ENCODE data around the gene MYBBP1A.
"Not testable (repeated sequence)": the region's sequence is repeated elsewhere in the genome, so short reads cannot be mapped to it uniquely, and the experiment has no call there.

Gene MYBBP1A

DNA sequence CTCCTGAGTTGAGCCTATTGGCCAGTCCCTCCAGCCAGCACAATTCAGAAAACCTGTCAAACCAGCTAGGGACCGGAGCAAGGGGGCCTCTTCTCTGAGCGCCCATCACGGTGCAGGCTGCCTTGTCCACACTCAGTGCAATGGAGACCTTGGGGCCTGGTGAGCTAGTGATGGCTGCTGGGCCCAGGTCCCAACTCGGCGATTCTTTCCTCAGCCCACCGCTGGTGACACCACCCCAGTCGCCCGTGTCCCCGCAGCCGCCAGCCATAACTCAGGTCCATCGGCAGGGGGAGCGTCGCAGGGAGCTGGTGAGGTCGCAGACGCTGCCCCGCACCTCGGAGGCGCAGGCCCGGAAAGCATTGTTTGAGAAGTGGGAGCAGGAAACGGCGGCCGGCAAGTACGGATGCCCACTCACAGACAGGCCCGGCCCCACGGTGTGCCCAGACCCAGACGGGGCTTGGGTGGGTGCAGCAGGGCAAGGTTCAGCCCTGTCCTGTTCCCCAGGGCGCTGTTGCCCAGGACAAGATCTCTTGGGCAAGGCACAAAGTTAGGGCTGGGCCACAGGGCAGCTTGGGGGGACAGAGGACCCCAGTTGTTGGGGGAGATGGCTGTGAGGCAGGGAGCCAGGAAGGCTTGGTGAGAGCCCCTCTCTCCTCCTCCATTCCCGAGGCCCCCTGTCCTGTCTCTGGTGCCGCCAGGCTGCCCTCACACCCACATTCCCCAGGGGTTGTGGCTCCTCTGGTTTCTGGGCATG, 39.9 kb upstream of the MYBBP1A start:
- H3K9me3 Mint-ChIP-seq: no peaks in the 10 kb centered on the region
- peaks cover 6% of the 10 kb centered on the region for H3K27me3 Mint-ChIP-seq (ENCODE audit: low read depth)
- peaks cover 3% of the 10 kb centered on the region for H3K4me1 Mint-ChIP-seq (ENCODE audit: low read depth)
- no peak overlapping the region for H3K4me3 Mint-ChIP-seq
- peak overlapping the region; percentile 20 for H3K27ac Mint-ChIP-seq
- H3K36me3 Mint-ChIP-seq (ENCODE audit: low read depth): no peaks in the 10 kb centered on the region

DNA sequence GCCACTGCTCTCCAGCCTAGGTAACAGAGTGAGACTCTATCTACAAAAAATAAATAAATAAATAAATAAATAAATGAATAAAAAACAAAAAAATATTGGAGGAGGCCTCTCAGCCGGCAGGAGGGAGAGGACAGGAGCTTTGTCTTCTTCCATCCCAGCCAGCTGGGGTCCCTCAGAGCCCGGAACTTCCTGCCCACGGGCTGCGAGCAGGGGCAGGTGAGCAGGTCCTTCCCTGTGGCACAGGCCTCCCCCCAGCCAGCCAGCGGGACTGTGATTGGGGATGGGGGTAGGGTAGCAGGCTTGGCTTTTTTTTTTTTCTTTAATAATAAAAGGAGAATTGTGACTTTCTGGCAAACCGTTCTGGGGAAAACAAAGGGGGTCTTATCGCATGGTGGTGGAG, 39.2 kb upstream of the MYBBP1A start:
- no peaks in the 10 kb centered on the region for H3K9me3 Mint-ChIP-seq
- H3K27ac Mint-ChIP-seq: no peak overlapping the region
- H3K4me3 Mint-ChIP-seq: no peak overlapping the region
- H3K4me1 Mint-ChIP-seq (ENCODE audit: low read depth): peaks cover 3% of the 10 kb centered on the region
- H3K36me3 Mint-ChIP-seq (ENCODE audit: low read depth): no peaks in the 10 kb centered on the region
- H3K27me3 Mint-ChIP-seq (ENCODE audit: low read depth): peaks cover 6% of the 10 kb centered on the region

DNA sequence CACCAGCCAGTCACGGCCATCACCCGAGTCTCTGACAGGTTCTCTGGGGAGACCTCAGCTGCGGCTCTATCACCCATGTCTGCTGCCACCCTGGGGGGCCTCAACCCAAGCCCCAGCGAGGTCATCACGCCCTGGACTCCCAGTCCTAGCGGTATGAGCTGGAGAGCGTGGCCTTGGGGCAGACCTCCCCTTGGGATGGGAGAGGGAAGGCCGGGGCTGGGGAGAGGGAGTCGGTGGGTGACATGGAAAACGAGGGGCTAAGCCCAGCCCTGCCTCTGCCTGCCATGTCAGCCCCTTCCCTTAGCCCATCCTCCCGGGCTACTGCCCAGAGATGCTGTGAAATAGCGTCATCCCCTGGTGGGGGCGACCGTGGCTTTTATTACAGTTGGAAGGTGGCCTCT, 37.8 kb upstream of the MYBBP1A start:
- peaks cover 3% of the 10 kb centered on the region for H3K4me1 Mint-ChIP-seq (ENCODE audit: low read depth)

DNA sequence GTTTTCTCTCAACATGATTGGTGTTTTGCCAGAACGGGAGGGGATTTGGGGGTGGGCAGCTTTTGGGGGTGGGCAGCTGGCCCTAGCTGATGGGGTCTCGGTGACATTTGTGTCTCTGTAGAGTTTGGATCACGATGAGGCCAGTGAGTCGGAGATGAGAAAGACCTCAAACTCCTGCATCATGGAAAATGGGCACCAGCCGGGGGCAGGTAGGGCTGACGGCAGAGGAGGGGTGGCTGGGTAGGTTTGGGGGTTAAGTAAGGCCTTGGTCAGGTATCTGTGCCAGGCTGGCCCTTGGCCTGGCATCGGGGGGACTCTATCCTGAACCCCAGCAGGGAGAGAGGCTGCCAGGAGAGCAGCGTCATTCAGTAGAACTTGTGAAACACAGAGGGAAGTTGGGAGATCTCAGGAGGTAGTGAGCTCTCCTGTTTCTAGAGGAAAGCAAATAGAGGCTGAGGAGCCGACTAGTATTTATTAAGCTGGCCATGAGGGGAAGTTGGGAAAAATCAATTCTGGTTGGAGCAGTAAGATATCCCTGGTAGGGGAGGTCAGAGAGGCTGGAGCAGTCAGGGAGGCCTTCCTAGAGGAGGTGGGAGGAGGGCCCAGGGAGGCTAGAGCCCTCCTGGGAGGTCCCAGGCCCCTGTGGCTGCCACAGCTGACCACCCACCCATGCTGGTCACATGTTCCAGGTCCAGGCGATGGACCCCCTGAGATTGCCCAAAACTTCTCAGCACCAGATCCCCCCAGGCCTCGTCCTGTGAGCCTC, 37.2 kb upstream of the MYBBP1A start:
- H3K4me1 Mint-ChIP-seq (ENCODE audit: low read depth): peaks cover 3% of the 10 kb centered on the region
- H3K9me3 Mint-ChIP-seq: no peaks in the 10 kb centered on the region
- no peaks in the 10 kb centered on the region for H3K36me3 Mint-ChIP-seq (ENCODE audit: low read depth)
- H3K4me3 Mint-ChIP-seq: no peak overlapping the region
- peaks cover 11% of the 10 kb centered on the region for H3K27me3 Mint-ChIP-seq (ENCODE audit: low read depth)
- no peak overlapping the region for H3K27ac Mint-ChIP-seq

More for the DNA sequence above, 37.8 kb upstream of the MYBBP1A start:
- H3K27ac Mint-ChIP-seq: no peak overlapping the region
- H3K36me3 Mint-ChIP-seq (ENCODE audit: low read depth): no peaks in the 10 kb centered on the region
- H3K27me3 Mint-ChIP-seq (ENCODE audit: low read depth): peaks cover 11% of the 10 kb centered on the region
- no peaks in the 10 kb centered on the region for H3K9me3 Mint-ChIP-seq
- H3K4me3 Mint-ChIP-seq: no peak overlapping the region

DNA sequence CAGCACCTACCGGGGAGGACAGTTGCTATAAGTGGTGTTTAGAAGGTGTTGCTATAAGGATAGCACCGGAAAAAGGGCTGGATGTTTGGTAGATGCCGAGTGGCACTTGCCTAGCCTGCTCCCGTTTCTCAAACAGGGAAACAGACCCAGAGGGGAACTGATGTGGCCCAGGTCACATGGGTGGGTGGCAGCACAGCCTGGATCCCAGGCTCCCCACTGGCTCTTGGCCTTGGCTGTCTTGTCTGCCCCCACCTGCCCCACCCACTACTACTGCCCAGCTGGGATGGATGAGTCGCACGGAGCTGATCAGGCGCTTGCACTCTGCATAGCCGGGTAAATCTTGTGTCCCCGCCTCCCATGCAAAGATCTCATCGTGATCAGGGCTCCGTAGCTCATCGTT, 36.3 kb upstream of the MYBBP1A start:
- Mint-ChIP-seq H3K9me3 (no peaks in the 10 kb centered on the region), H3K4me3 (no peak overlapping the region), H3K27me3 (ENCODE audit: low read depth) (peaks cover 18% of the 10 kb centered on the region), H3K36me3 (ENCODE audit: low read depth) (no peaks in the 10 kb centered on the region), H3K27ac (no peak overlapping the region), H3K4me1 (ENCODE audit: low read depth) (peaks cover 3% of the 10 kb centered on the region)

DNA sequence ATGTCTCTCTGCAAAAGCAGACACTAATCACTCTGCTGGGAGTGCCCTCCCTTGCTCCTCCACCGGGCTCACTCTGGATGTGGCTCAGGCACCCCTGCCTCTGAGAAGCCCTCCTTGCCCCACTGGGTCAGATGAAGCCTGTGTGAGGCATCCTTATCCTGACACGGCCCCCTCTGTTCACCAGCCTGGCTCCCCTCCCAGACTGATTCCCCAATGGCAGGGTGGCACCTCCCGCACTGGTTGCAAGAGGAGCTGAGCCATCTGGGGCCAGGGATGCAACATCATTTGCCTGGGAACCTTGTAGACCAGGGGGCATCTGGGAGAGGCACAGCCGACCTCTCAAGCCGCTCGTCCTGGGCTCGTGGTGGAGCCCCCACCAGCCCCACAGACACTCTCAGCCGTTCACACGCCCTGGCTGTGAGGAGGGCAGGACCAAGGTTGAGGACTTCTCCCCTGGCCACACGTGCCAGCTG, 35.8 kb upstream of the MYBBP1A start:
- H3K4me1 Mint-ChIP-seq (ENCODE audit: low read depth): peaks cover 3% of the 10 kb centered on the region
- H3K4me3 Mint-ChIP-seq: no peak overlapping the region
- H3K27me3 Mint-ChIP-seq (ENCODE audit: low read depth): peaks cover 23% of the 10 kb centered on the region
- H3K27ac Mint-ChIP-seq: no peak overlapping the region
- no peaks in the 10 kb centered on the region for H3K36me3 Mint-ChIP-seq (ENCODE audit: low read depth)
- no peaks in the 10 kb centered on the region for H3K9me3 Mint-ChIP-seq

DNA sequence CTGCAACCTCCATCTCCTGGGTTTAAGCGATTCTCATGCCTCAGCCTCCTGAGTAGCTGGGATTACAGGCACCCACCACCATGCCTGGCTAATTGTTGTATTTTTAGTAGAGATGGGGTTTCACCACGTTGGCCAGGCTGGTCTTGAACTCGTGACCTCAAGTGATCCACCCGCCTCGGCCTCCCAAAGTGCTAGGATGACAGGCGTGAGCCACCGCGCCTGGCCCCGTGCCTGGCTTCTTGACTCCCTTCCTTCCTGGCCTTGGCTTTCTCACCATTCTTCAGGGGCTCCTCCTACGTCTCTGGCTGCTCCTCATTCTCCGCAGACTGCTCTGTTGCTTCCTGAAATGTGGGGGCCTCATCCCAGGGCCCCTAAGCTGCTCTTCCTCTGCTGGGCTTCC, 34.9 kb upstream of the MYBBP1A start:
- H3K27me3 Mint-ChIP-seq (ENCODE audit: low read depth): peaks cover 33% of the 10 kb centered on the region
- H3K4me3 Mint-ChIP-seq; H3K27ac Mint-ChIP-seq; H3K4me1 Mint-ChIP-seq (ENCODE audit: low read depth); H3K9me3 Mint-ChIP-seq; H3K36me3 Mint-ChIP-seq (ENCODE audit: low read depth): not testable (repeated sequence)

DNA sequence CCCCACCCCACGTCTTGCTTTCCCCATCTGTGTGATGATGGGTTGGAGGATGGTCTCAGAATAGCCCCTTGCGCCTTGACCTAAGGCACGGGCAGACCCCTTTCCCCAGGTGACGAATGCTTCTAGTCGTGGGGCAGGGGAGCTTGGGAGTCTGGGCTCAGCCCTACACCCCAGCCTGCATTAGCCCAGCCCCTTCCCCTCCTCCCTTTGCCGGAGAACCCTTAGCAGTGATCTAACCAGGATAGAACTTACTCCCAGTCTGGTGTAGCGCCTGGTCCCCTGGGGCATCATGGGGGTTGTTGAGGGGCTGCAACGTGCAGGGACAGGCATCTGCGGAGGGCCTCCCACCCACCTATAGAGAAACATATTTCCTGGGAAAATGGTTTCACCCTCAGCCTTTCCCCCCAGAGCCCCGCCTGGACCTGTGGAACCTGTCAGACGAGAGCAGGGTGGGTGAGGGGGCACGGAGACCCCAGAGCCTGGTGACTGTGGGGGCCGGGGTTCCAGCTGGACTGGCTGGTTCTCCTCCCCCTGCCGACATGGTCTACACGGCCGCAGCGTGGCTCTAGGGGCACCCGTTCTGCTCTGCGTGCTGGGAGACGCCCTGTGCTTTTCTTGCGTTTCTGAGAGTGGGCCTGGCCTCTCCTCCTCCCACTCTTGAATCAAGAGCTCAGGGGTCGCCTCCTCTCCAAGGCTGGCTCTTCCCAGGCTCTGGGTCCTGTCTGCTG, 33.9 kb upstream of the MYBBP1A start:
- no peaks in the 10 kb centered on the region for H3K4me1 Mint-ChIP-seq (ENCODE audit: low read depth)
- peaks cover 34% of the 10 kb centered on the region for H3K27me3 Mint-ChIP-seq (ENCODE audit: low read depth)
- H3K36me3 Mint-ChIP-seq (ENCODE audit: low read depth): no peaks in the 10 kb centered on the region
- H3K4me3 Mint-ChIP-seq: no peak overlapping the region
- no peaks in the 10 kb centered on the region for H3K9me3 Mint-ChIP-seq
- H3K27ac Mint-ChIP-seq: no peak overlapping the region

DNA sequence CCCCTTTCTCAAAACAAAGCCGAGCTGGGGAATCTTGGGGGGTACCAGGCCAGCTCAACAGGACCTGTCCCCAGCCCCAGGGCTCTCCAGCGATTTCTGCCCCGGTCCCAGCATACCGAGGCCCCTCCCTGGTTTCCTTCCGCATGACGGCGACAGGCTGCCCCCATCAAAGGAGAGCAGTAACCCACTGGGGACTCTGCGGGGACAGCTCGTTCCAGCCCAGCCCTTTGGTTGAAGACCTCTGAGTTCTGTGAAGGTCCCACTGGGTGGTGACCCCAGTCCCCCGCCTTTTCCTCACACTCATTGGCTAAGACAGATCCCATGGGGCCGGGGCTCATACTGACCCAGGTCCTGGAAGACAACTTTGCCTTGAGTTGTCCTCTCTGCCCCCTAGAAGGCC, 33.2 kb upstream of the MYBBP1A start:
- Mint-ChIP-seq H3K36me3 (ENCODE audit: low read depth) (no peaks in the 10 kb centered on the region), H3K27me3 (ENCODE audit: low read depth) (peaks cover 41% of the 10 kb centered on the region), H3K4me1 (ENCODE audit: low read depth) (peaks cover 2% of the 10 kb centered on the region), H3K9me3 (no peaks in the 10 kb centered on the region), H3K27ac (no peak overlapping the region), H3K4me3 (no peak overlapping the region)

DNA sequence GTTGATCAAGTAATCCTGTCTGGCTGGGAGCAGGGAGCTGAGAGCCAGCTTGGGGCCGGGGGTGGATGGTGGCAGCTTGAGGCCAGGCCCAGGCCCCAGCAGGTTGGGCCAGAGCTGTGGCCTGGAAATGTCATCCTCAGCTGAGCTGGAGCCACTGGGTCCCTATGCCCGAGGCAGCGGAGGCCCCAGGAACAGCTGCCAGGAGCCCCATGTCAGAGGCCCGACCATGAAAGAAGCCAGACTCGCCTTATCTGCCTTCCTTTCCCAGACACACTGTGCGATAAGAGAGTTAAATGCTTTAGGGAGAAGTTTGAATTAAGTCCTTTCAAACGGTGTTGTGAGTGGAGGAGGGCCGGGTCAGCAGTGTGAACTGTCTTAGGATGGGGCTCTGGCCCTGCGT, 32.6 kb upstream of the MYBBP1A start:
- H3K36me3 Mint-ChIP-seq (ENCODE audit: low read depth): no peaks in the 10 kb centered on the region
- no peaks in the 10 kb centered on the region for H3K9me3 Mint-ChIP-seq
- H3K4me1 Mint-ChIP-seq (ENCODE audit: low read depth): peaks cover 2% of the 10 kb centered on the region
- H3K27me3 Mint-ChIP-seq (ENCODE audit: low read depth): peaks cover 47% of the 10 kb centered on the region
- no peak overlapping the region for H3K4me3 Mint-ChIP-seq
- no peak overlapping the region for H3K27ac Mint-ChIP-seq

DNA sequence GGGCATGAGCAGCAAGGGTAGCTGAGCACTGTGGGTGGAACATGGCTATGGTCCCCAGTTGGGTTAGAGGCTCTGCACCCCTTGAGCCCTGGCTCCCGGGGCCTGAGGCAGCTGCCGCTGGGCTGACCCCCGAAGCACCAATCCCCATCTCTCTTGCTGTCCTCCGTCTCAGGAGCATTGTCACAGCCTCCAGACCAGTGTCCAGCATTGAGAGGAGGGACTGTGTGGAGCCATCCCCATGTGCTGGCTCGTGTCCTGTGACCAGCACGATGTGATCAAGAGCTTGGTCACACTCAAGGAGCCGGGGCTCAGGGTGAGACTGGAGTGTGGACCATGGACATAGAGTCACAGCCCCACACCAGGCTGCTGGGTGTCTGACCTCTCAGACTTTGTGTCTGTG, 32.0 kb upstream of the MYBBP1A start:
- Mint-ChIP-seq H3K4me3 (no peak overlapping the region), H3K27me3 (ENCODE audit: low read depth) (peaks cover 52% of the 10 kb centered on the region), H3K36me3 (ENCODE audit: low read depth) (no peaks in the 10 kb centered on the region), H3K4me1 (ENCODE audit: low read depth) (peaks cover 2% of the 10 kb centered on the region), H3K27ac (no peak overlapping the region), H3K9me3 (no peaks in the 10 kb centered on the region)

DNA sequence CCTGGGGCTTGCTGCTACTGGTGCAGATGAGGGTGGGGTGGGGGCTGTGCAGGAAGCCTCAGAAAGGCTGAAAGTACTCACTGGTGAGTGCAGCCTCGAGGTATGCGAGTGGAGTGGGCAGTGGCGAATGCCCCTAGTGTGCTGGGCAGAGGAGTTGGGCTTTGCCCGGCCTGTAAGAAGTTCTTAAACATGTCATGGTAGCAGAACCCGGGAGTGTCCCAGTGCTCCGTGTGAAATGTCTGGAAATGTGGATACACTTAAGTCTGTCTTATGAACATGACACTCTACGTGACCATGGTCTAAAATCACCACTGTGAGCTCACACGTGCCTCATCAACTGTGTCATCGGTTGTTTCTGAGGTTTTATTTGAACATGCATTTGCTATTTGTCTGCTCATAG, 30.9 kb upstream of the MYBBP1A start:
- Mint-ChIP-seq H3K9me3 (no peaks in the 10 kb centered on the region), H3K4me3 (no peak overlapping the region), H3K27me3 (ENCODE audit: low read depth) (peaks cover 57% of the 10 kb centered on the region), H3K27ac (no peak overlapping the region), H3K36me3 (ENCODE audit: low read depth) (no peaks in the 10 kb centered on the region), H3K4me1 (ENCODE audit: low read depth) (peaks cover 2% of the 10 kb centered on the region)

DNA sequence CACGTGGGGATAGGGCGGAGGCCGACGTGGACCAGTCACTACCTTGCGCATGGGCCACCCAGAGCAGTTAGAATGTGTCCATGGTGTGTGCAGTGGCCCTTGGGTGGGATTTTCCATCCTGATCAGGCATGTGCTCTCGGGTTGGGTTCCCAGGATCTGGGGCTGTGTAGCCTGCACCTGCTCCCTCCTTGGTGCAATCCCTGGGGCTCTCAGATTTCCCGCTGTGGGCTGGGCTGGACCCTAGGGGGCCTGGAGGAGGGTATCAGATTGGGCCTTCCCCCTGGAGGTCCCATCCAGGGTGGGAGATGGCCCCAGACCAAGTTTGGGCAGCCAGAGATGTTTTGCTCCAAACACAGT, 30.4 kb upstream of the MYBBP1A start:
- no peak overlapping the region for H3K4me3 Mint-ChIP-seq
- peaks cover 2% of the 10 kb centered on the region for H3K4me1 Mint-ChIP-seq (ENCODE audit: low read depth)
- H3K9me3 Mint-ChIP-seq: no peaks in the 10 kb centered on the region
- no peak overlapping the region for H3K27ac Mint-ChIP-seq
- H3K27me3 Mint-ChIP-seq (ENCODE audit: low read depth): peaks cover 59% of the 10 kb centered on the region
- H3K36me3 Mint-ChIP-seq (ENCODE audit: low read depth): no peaks in the 10 kb centered on the region

DNA sequence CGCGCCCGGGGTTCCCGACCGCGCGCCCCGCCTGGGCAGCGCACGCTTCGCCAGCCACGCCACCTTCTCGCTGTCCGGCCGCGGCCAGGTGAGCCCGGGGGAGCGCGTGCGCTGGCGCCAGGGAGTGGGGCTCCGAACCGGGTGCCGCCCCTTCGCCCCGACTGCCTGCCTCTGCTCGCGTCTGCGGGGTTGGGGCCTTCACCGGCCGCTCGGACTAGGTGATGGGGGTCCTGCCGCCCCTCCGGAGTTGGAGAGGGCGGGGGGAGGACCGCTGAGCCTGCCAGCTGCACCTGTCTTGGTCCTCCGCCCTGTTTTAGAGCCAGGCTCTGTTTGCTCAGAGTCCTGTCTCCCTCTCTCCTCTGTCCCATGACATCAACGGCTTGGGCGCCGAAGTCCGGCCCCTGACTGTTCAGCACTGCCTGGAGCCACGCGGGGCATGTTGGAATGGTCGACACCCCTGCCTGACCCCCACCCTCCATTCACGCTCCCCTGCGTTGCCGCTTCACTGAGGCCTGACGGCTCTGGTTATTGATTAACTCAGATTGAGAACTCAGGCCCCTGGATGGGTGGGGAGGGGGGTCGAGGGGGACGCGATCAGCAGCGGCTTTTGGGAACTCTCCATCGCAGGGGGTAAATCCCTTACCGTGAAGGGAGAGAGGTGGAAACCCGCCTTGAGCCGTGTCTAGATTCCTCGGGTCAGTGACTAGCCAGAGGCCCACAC, 29.9 kb upstream of the MYBBP1A start:
- Mint-ChIP-seq H3K27ac (no peak overlapping the region), H3K36me3 (ENCODE audit: low read depth) (no peaks in the 10 kb centered on the region), H3K4me1 (ENCODE audit: low read depth) (peaks cover 2% of the 10 kb centered on the region), H3K9me3 (no peaks in the 10 kb centered on the region), H3K27me3 (ENCODE audit: low read depth) (peaks cover 54% of the 10 kb centered on the region), H3K4me3 (no peak overlapping the region)
